Activated CD8-positive, alpha-beta memory T cell treated with anti-CD3 and anti-CD28 coated beads, Interleukin-2, amount 50 U/mL, for 1 hour (primary cell): ENCODE measurements around the gene ABHD6.
"Not testable (repeated sequence)": the region's sequence is repeated elsewhere in the genome, so short reads cannot be mapped to it uniquely, and the experiment has no call there.

ENCODE experiments used
- DNase-seq: peaks from one replicate; pipeline ENCODE4 v3.0.0-alpha.2; 2020; ENCODE audit errors: extremely low read depth

The ABHD6 gene, protein sequence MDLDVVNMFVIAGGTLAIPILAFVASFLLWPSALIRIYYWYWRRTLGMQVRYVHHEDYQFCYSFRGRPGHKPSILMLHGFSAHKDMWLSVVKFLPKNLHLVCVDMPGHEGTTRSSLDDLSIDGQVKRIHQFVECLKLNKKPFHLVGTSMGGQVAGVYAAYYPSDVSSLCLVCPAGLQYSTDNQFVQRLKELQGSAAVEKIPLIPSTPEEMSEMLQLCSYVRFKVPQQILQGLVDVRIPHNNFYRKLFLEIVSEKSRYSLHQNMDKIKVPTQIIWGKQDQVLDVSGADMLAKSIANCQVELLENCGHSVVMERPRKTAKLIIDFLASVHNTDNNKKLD

DNA sequence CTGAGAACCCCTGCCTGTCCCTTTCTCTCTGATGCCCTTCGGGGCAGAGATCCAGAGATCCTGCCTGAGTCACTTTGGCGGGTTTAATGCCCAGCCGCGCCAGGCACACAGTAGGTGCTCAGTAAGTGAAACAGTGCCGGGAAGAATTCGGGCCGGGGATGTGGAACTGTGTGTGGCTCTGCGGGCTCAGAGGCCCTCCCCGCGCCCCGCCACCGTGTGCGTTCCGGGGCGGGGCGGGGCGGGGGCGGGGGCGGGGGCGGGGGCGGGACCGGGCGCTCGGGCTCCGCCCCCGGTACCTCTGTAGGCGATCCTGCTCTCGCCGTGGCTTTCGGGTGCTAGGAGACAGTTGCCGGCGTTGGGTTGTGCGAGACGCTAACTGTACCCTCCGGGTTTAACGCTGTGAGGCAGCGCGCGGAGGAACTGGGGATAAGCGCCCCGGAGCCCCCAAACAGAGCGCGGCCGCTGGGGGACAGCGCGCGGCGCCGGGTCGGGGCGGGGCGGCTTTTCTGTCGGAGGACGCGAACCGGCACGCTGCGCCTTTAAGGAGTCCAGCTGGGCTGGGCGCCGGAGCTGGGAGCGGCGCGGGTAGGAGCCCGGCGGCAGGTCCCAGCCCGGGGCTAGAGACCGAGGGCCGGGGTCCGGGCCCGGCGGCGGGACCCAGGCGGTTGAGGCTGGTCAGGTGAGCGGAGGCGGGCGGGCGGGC is at the start of gene ABHD6:
Gene ABHD6 (plus strand): TSS at position 555 of the 703 bp plus-strand sequence. CDS start 18,795 bp downstream, outside the sequence.
- DNase-seq = peak; percentile 43

DNA sequence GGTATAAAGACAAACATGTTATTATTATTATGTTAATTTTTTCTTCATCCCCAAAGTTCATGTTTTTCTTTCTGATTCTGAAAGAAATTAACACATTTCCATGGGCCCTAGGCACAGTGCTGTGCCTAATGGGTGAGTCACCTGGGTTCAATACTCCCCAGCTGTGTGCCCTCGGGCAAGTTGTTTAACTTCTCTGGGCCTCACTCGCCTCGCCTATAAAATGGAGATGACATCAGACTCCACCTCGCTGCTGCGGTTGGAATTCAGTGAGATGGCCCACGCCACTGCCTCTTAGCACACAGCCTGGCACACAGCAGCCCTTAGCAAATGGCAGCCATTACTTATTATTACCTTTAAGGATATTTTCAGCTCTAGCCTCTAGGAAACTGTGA is 49.4 kb upstream of the ABHD6 start:
- DNase-seq = no peak

DNA sequence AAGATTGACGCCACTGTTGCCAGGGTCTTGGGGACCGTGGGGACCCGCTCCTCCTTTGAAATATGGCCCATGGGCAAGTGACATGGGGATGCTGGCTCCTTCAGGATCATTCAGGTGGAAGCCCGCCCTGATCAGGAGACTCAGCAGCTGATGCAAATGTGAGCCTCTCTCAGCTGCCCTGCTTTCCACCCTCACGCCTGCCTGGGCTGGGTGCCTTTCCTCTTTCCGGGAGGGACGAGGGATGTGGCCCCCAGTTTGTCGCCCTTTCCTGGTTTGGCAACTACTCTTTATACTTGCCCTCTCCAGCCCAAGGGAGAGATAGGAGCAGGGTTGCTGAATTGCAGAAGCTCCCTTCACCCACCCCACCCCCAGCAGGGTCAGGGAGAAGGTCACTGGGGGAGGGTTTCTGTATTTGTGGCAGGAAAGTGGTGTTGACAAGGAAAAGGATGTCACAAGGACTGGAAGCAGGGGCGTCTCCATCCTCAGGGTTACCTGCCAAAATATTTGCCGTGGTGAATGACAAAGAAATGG is 48.6 kb upstream of the ABHD6 start:
- no peak for DNase-seq

DNA sequence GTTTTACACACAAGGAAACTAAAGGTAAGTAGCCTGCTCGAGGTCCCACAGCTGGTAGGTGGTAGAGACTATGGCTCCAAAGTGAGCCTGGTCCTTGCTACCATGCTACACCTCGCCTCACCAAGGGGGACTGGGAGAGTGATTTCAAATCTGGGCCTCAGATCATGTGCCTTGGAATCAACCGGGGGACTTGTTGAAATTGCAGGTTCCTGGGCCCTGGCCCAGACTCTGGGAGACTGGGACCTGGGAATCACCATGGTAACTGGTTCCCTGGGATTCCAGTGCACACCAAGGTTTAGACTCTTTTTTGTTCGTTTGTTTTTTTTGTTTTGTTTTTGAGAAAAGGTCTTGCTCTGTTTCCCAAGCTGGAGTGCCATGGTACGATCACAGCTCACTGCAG is 47.9 kb upstream of the ABHD6 start:
- DNase-seq = no peak

DNA sequence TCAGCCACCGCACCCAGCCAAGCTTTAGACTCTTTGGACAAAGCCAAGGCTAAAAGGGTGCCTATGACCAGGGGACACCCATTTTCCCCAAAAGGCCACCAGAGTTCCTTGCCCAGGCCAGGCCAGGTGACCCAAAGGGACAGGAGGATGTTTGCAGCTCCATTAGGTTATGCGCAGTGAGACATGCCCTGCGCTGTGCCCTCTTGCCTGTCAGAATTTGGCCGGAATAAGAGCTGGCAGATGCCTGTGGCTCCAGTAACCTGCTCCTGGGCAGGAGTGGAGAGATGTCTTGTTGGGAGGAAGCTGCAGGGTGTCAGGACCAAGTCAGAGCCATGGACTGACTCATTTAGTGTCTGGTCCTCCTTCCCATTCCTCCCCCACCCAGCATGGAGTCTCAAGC is 47.3 kb upstream of the ABHD6 start:
- no peak for DNase-seq

DNA sequence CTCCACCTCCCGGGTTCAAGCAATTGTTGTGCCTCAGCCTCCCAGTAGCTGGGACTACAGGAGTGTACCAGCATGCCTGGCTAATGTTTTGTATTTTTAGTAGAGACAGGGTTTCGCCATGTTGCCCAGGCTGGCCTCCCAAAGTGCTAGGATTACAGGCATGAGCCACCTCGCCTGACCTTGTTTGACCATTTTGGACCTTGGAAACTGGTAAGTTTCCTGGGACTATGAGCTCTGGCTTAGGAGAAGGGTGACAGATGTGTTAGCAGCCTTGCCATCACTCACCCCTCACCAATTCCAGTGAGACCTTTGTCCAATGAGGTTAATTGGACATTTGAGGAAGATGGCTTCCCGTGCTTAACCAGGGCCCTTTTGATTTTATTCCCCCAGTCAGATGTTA is 46.7 kb upstream of the ABHD6 start:
- no peak for DNase-seq

DNA sequence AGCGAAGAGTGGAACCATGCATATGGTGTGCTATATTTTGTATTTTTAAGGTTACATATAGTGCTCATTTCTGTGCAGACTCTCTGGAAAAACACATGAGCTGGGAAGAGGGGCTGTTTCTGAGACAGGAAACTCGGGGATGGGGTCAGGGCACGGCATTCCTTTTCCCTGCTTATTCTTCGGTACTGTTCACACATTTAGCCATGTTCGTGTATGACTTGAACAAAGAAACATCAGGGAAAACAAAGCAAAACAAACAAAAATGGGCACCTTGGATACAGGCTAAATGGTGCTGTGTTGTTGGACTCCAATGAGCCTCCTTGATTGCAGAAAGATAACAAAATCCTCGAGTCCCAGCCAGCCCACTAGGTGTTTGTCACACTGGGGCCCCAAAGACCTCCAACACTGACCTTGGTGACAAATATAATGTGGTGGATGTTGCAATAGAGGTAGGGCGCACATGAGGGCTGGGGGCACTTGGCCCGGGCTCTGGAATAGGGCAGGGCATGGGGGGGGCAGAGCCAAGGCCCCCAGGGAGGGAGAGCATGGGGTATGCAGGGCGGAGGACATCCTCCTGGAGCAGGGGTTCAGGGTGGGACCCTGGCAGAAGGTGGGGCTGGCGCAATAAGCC is 46.1 kb upstream of the ABHD6 start:
- no peak for DNase-seq

DNA sequence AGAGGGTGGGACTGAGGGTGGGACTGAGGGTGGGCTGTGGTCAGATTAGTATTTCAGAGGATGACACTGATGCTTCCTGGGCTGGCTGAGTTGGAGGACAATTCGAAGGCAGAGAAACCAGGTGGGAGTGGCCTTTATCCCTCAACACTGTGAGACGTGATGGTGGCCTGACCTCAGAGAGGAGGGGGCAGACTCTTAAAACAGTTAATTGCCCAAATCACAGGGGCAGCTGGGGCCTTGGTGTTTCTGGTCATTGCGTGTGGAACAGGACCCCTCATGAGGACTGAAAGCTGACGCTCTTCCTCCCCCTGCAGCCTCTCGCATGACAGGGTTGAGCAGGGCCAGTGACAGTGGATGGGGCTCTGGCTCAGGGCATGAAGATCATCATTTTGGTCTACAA is 45.5 kb upstream of the ABHD6 start:
- no peak for DNase-seq

DNA sequence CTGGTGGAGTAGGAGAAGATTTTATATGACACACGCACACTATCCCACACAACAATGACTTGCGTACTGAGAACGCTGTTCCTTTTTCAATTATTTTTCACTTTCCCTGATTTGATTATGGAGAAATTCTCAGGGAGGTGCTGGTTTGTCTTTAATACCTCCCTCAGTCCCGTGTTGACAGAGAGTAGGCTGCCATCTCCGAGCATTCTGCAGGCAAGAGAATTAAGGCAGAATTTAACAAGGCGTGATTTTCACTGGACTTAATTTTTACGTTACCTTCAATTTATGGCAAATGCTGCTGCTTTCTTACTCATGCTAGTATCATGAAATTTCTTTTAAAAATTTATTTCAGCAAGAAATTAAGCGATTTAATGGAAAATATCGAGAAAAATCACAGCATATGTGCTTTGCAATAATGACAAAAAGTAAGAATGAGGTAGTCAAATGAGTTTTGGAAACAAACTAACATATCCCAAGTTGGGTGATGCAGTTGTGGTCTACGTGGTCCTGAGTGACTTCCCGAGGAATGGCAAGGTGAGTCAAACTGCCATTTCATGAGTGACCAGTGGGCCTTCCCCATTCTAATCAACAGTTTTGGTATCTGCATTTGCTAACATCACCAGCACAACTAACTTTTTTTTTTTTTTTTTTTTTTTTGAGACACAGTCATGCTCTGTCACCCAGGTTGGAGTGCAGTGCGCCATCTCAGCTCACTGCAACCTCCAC is 43.7 kb upstream of the ABHD6 start:
- DNase-seq = no peak

DNA sequence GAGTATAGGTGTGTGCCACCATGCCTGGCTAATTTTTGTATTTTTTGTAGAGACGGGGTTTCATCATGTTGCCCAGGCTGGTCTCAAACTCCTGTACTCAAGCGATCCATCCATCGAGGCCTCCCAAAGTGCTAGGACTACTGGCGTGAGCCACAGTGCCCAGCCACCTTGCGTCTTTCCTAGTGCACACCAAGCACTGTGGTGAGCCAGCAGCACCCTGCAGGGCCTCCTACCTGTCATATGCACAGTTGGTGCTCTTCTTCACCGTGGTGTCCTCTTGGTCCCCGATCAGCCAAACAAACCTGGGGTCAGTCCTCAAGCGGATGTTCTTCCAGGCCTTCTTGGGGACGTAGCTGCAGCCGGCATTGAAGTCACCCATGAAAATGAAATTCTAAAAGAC is 40.0 kb upstream of the ABHD6 start:
- DNase-seq = no peak

DNA sequence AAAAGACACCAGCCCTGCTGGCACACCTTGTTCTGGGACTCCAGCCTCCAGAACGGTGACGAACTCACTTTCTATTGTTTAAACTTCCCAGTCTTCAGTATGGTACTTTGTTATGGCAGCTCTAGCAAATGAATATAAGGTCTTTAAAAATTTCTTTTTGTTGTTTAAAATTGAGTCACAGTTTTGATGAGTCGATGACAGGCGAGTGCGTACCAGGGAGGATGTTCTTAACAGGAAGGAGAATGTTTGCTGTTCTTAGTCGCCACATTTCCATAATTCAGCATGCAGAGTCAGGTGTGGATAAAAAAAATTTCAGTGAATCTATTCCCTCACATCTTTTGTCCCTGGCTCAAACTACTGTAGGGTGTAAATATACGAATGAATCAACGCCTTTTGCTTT is 39.2 kb upstream of the ABHD6 start:
- no peak for DNase-seq

DNA sequence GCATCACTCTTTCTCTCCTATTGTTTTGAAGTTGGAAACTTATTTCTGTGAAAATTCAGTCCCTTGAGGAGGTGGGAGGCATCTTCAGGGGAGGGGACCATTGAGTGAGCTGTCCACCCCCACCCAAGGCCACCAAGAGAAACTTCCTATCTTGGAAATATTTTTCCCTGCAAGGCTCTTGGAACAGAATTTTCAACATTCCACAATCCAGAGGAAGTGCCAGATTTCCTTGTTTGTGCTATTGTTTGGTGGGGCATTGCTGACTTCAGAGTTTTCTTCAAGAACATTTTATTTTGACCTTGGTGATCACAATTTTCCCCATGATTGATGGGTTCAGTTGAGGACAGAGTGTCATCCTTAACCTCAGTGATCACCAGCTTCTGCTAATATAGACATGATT is 38.8 kb upstream of the ABHD6 start:
- DNase-seq = no peak

DNA sequence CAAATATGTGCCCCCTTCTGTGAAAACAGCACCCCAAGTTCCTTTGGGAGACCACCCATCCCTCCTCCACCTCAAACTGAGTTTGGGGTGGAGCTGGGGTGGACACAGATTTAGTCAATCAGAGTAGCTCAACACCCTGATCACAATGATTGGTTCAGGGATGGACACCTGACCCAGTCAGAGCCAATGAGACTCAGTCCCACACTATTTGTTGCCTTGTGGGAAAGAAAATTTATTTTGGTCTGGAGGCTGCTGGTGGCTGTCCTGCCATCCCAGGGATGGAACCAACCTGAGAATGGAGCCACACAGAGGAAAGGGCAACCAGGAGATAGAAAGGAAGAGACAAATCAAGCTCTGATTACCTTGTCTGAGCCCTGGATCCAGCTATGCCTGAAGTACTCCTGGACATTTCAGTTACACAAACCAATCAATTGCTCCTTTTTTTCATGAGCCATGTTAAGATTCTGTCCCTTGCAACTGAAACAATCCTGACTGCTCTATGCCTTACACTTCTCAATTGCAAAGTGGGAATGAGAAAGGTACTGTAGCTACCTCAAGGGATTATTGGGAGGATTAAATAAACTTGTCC is 37.4 kb upstream of the ABHD6 start:
- no peak for DNase-seq

DNA sequence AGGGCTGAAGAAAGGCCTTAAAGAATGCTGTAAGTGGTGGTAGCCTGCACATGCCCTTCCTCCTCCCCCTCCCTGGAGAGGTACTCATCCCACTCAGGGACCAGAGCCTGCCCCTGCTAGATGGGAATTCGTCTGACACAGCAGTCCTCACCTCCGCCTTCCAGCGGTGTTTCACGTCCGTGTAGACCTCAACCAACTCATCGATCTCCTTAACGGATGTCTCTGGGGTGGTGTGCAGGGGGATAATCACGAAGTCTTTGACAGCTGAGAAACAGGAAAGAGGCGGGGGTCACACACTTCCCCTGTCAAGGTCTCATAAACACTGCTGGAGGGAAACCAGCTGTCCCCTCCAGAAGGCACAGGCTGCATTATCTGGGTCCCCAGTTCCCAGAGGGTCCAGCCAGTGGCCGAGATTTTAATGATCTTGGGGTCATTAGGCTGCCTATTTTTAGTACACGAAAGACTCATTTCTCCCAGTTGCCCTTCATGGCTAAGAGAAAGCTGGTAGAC is 36.7 kb upstream of the ABHD6 start:
- no peak for DNase-seq

DNA sequence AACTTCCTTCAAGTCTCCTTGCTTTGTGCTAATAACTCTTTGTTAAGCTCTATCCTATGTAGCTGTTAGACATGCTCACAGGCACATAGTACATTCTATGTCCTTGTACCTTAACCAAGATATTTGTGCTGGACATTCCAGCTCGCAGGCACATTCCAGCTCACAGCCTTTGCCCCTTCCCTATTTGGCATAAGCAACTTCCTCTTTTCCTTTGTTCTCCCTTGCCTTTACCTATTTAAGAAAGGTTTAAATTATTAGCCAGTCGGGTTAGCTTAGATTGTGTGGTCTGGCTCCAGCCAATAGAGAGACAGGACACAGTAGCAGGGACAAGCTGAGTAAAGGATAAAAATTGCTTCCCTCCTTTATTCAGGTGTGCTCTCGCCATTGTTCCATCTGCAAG is 36.1 kb upstream of the ABHD6 start:
- not testable (repeated sequence) for DNase-seq

DNA sequence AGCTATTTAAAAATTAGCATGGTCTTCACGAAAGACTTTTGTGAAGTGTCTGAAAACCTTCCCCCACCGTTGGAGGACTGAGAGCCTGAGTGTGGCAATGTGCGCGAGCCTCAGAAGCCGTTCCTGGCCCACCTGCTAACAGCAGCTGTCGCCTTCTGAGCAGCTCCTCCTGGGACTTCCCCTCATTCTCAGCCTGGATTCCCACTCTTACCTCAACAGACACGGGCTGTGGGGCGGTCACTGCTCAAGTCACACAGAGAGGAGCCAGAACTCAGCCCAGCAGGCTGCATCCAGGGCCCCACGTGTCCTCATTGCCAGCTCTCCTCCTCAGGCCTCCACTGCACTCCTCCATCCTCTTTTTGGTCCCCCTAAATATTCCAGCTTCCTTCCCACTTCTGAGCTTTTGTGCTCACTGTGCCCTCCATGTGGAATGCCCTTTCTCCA is 34.7 kb upstream of the ABHD6 start:
- DNase-seq = no peak

DNA sequence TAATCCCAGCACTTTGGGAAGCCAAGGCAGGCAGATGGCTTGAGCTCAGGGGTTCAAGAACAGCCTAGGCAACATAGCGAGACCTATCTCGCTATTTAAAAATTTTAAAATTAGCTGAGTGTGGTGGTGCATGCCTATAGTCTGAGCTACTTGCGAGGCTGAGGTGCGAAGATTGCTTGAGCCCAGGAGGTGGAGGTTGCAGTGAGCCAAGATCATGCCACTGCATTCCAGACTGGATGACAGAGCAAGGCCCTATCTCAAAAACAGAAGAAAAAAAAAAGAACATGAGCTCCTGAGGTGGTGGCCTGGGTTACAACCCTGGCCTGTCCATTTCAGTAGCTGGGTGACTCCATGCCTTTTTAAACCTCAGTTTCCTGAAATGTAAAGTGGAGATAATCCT is 34.1 kb upstream of the ABHD6 start:
- no peak for DNase-seq

DNA sequence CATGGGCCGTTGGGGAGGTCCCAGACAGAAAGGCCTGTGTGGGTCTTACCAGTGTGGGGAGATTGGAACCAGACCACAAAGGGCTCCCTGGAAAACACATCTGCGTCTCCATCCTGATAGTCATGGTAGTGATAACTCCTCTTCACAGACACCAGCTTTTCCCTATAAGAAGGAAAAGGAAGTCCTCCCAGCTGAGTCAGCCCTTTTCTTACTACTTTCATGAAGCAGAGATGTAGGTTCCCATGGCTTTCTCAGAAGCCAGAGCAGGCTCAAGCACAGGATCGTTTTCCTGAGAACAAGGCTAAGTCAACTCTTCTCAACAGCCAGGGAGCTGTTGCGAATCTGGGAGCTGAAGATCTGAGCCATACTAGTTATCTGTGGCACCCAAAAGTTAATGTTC is 32.9 kb upstream of the ABHD6 start:
- DNase-seq = no peak

DNA sequence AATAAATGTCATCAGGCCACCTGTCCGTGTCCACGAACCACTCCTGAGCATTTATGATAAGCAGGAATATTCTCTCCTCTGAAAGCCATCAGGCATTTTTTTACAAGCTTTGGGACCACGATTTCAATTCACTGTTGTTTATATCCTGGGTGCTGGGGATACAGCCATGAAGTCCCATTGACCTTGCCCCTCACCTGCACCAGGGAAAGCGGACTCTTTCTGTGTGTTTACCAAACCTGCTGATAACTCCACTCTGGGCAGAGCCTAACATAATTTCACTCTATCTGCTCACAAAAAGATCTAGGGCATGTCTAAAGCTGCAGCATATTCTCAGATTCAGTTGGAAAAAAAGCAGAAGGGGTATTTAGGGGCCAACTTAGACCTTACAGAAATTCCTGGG is 31.6 kb upstream of the ABHD6 start:
- DNase-seq = no peak

DNA sequence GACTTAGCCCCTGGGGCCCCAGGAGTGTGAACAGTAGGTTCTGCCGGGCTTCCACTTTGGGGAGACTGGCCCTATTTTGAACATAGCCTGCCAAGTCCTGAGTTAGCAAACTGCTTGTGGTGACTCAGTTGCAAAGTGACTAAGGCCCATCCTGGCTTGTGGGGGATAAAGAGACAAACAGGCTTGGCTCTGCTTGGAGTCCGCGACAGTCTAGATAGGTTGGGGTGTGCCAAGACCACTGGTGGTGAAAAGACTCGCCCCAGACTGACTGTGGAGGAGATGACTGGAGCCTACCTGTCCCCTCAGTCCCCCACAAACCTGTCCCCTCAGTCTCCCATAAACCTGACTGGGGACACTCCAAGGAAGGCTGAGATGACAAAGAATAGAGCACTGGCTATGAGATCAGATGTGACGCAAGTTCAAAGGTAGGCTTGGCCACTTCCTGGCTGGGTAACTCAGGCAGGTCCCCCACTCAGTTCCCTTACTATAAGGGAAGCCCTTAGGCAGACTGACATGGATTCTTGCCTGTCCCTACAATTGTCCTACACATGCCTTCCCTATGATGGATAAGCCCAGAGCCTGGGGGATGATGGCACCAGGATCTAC is 31.1 kb upstream of the ABHD6 start:
- no peak for DNase-seq

DNA sequence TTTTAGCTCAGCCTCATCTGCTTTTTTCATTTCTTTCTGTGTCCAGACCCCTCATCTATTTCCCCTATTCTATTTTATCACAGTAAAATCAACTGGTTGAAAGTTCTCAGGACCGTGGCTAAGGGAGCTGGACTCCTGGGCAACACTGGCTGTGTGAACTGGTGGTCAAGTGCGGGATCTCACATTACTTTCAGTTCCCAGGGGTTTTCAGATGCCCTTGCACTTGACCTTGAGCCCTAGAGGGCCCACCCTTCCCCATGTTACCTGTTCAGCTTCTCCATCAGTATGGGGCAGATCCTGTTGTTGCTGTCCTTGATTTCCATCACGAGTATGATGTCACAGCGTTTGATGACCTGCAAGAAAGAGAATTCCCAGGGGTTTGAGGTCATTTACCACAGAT is 29.6 kb upstream of the ABHD6 start:
- DNase-seq = no peak
